GM18526 (cell line): ENCODE data around the gene HNF1A.
A peak's percentile ranks its signal among the peaks of the same experiment; 100 is the strongest.

Source experiments
- POLR2A ChIP-seq: IDR thresholded peaks from 3 replicates; pipeline ENCODE4 v1.6.1; 2011; ENCODE audit not compliant: insufficient read length; ENCODE audit errors: extremely low read depth

HNF1A gene

DNA sequence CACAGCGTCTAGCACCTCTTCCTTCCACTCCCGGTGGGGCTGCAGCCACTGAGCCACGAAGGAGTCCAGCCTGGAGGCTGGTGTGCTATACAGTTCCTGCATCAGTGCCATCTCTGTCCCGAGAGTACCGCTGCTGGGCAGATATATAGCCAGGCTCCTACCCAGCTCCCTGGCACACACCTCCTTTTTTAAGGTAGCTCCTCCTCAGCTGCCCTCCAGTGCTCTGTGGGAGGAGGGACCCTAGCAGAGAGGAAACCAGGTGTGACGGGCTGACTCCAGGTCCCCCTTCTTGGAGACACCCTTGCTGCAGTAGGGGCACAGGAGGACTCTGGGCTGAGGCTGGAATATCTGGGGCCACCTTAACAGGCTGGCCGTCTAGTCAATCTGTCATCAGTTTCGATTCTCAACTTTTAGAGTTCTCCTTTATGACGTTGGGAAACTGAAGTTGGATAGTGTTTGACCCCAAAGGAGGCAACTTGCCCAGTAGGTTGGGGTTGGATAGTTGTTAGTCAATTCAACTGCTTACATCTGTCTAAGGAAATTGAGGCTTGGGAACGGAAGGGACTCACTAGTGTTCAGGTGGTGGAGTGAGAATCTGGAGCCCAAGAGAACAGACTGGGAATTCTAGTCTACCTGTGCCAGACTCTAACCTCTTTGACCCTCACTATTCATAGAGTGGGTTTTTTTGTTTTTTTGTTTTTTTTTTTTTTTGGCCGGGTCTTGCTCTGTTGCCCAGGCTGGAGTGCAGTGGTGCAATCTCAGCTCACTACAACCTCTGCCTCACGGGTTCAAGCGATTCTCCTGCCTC lies 60.7 kb downstream of the HNF1A start, which contains the start of gene OASL:
Gene OASL (minus strand): TSS at position 386 of the 808 bp plus-strand sequence. CDS start 275 bp downstream, at position 111.
- peak; percentile 97 for TF ChIP-seq POLR2A

DNA sequence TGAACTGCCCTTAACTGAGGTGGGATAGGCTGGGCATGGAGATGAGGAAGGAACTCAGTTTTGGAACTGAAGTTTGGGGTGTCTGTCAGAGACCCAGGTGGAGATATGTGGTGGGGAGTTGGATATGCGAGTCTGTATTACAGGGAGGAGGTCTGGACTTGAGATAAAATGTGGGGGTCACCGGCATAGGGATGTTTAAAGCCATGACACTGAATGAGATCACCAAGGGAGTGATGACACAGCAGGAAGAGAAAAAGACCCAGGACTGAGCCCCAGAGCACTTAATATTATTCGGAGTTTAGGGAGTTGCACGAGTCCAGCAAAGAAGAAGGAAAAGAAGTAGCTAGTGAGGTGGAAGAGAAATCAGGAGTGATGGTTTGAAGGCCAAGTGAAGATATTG lies 64.7 kb downstream of the HNF1A start:
- no peak for TF ChIP-seq POLR2A

DNA sequence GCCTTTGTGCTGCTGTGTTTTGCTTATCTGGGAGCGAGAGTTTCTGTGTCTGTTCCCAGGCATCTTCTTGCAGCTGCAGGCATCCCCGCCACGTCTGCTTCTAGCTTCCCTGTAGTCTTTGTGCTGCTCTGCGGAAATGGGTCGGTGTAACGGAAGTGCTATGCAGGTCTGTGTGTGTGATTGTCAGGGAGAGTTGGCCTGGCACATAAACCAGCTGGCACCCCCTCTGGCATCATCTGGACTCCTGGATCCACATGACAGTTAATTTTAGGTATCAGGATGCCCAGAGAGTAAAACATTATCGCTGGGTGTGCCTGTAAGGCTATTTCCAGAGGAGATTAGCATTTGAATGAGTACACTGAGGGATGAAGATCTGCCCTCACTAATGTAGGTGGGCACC lies 70.1 kb downstream of the HNF1A start:
- TF ChIP-seq POLR2A = no peak

DNA sequence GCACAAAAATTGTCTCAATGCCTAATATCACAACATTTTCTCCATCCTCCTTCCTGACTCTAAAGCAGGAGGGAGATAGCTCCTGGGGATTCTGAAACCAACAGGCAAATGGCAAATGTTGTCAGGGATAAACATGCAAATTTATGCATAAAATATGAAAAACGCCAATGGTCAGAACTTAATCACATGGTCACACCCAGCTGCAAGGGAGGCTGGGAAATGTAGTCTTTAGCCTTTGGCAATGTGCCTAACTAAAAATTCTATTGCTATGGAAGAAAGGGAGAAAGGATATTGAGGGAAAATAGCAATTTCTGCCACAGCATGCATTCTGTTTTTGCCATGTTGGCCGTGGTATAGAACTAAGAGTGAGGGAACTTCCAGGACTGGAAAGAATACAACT lies 72.4 kb downstream of the HNF1A start:
- no peak for TF ChIP-seq POLR2A
